IMR-90 (cell line): ENCODE data around the gene ZNF618. TPM values are rescaled to one million over a fixed set of nuclear protein-coding genes. Genes with fewer than 3 reads are reported as not detected.

Experiments
- ATAC-seq: fragments of 200-7000 bp; cut with Tn5 transposase; 2 replicates; pipeline ENCODE4 v1.9.1; 2020; ENCODE audit warnings: low read depth, mild to moderate bottlenecking, moderate library complexity
- BruUV-seq: library from RNA; stranded (reverse); fragments of 400-500 nt; replicated peaks from 2 replicates; lab custom pipeline; 2021; lab: Mats Ljungman, UMichigan
- CTCF ChIA-PET: fragments of 300-600 bp; formaldehyde crosslinking; extraction: SDS; loops from one replicate; lab custom pipeline; 2021; ENCODE audit warnings: antibody characterized with exemption; lab: Yijun Ruan, JAX
- POLR2A ChIA-PET: fragments of 300-600 bp; sonication (Branson Sonifier 250); formaldehyde crosslinking; loops from one replicate; lab custom pipeline; 2022; ENCODE audit warnings: antibody characterized with exemption; ENCODE audit not compliant: unreplicated experiment; lab: Charles Lee
- DNase-seq: peaks from one replicate; pipeline ENCODE4 v3.0.0; 2013
- H2AFZ ChIP-seq: replicated peaks from 2 replicates; pipeline ENCODE3; 2013; ENCODE audit warnings: low read length, mild to moderate bottlenecking; ENCODE audit not compliant: poor library complexity
- H2AK5ac ChIP-seq: 2 replicates; pipeline ENCODE4 v1.6.1; 2013; ENCODE audit warnings: low read depth, low read length, inconsistent platforms
- H2AK9ac ChIP-seq: replicated peaks from 2 replicates; pipeline ENCODE3; 2013; ENCODE audit warnings: mild to moderate bottlenecking, low read depth, low read length, moderate library complexity; ENCODE audit not compliant: poor library complexity
- H2BK120ac ChIP-seq: 2 replicates; pipeline ENCODE4 v1.6.1; 2013; ENCODE audit warnings: low read depth, low read length, inconsistent platforms
- H2BK15ac ChIP-seq: 3 replicates; pipeline ENCODE4 v1.6.1; 2013; ENCODE audit warnings: low read depth, low read length, inconsistent platforms
- H2BK20ac ChIP-seq: 2 replicates; pipeline ENCODE4 v1.6.1; 2013; ENCODE audit warnings: low read depth, mild to moderate bottlenecking, inconsistent platforms, low read length, moderate library complexity
- H2BK5ac ChIP-seq: 2 replicates; pipeline ENCODE4 v1.6.1; 2013; ENCODE audit warnings: mild to moderate bottlenecking, low read depth, low read length, inconsistent platforms; ENCODE audit not compliant: poor library complexity, severe bottlenecking
- H3K14ac ChIP-seq: replicated peaks from 2 replicates; pipeline ENCODE4 v1.6.1; 2013; ENCODE audit warnings: low read depth, low read length, inconsistent platforms
- H3K18ac ChIP-seq: 2 replicates; pipeline ENCODE4 v1.6.1; 2013; ENCODE audit warnings: low read depth, low read length, control low read depth
- H3K23ac ChIP-seq: 2 replicates; pipeline ENCODE4 v1.6.1; 2013; ENCODE audit warnings: low read depth, low read length, inconsistent platforms
- H3K27ac ChIP-seq: 2 replicates; pipeline ENCODE4 v1.5.1; 2013; ENCODE audit warnings: mild to moderate bottlenecking, control low read depth, low read length; ENCODE audit not compliant: insufficient read depth
- H3K27me3 ChIP-seq: 2 replicates; pipeline ENCODE4 v1.6.1; 2013; ENCODE audit warnings: low read length; ENCODE audit not compliant: control insufficient read depth, insufficient read depth
- H3K36me3 ChIP-seq: 2 replicates; pipeline ENCODE4 v1.6.1; 2013; ENCODE audit warnings: low read length, mixed read lengths; ENCODE audit not compliant: control insufficient read depth, insufficient read depth
- H3K4ac ChIP-seq: 2 replicates; pipeline ENCODE4 v1.6.1; 2013; ENCODE audit warnings: low read depth, low read length, inconsistent platforms
- H3K4me1 ChIP-seq: 2 replicates; pipeline ENCODE4 v1.6.1; 2013; ENCODE audit warnings: low read length, mixed read lengths; ENCODE audit not compliant: control insufficient read depth, insufficient read depth
- H3K4me2 ChIP-seq: 2 replicates; pipeline ENCODE4 v1.6.1; 2013; ENCODE audit warnings: low read depth, mild to moderate bottlenecking, control low read depth, low read length, moderate library complexity
- H3K4me3 ChIP-seq: 2 replicates; pipeline ENCODE4 v1.5.1; 2013; ENCODE audit warnings: low read depth, mild to moderate bottlenecking, control low read depth, low read length, moderate library complexity; ENCODE audit not compliant: insufficient read depth
- H3K56ac ChIP-seq: 2 replicates; pipeline ENCODE4 v1.6.1; 2013; ENCODE audit warnings: low read length, inconsistent platforms; ENCODE audit not compliant: insufficient read depth; ENCODE audit errors: extremely low read depth
- H3K79me1 ChIP-seq, 2 experiments: 2 replicates each; pipeline ENCODE4 v1.6.1; 2013; ENCODE audit warnings: low read length in 2 of 2, inconsistent platforms in 1 of 2, low read depth in 1 of 2
- H3K9ac ChIP-seq: 2 replicates; pipeline ENCODE4 v1.6.1; 2013; ENCODE audit warnings: low read depth, low read length, control low read depth
- H3K9me1 ChIP-seq: 2 replicates; pipeline ENCODE4 v1.6.1; 2013; ENCODE audit warnings: low read length, inconsistent platforms; ENCODE audit not compliant: insufficient read depth
- H3K9me3 ChIP-seq: 2 replicates; pipeline ENCODE4 v1.6.1; 2013; ENCODE audit warnings: low read length; ENCODE audit not compliant: control insufficient read depth, insufficient read depth
- H4K20me1 ChIP-seq: 2 replicates; pipeline ENCODE4 v1.6.1; 2013; ENCODE audit warnings: low read length, inconsistent platforms; ENCODE audit not compliant: insufficient read depth
- H4K5ac ChIP-seq: 2 replicates; pipeline ENCODE4 v1.6.1; 2013; ENCODE audit warnings: mild to moderate bottlenecking, low read depth, low read length, control low read depth
- H4K8ac ChIP-seq, 2 experiments: 2 replicates each; pipeline ENCODE4 v1.6.1; 2013; ENCODE audit warnings: low read depth in 2 of 2, low read length in 2 of 2, control low read depth in 1 of 2, inconsistent platforms in 1 of 2
- H4K91ac ChIP-seq: 2 replicates; pipeline ENCODE4 v1.6.1; 2013; ENCODE audit warnings: low read depth, low read length, inconsistent platforms; ENCODE audit not compliant: insufficient read depth
- BHLHE40 ChIP-seq: fragments of 150-350 bp; IDR thresholded peaks from 2 replicates; pipeline ENCODE4 v1.6.1; 2016; ENCODE audit warnings: mild to moderate bottlenecking, low read depth, low read length
- CEBPB ChIP-seq: IDR thresholded peaks from 2 replicates; pipeline ENCODE4 v1.6.1; 2012; ENCODE audit warnings: low read depth, low read length, improper control_type of control experiment
- CHD1 ChIP-seq: IDR thresholded peaks from 2 replicates; pipeline ENCODE4 v1.6.1; 2012; ENCODE audit warnings: low read depth, low read length, improper control_type of control experiment
- CTCF ChIP-seq: conservative IDR thresholded peaks from 2 replicates; pipeline ENCODE4 v1.5.1; 2012; ENCODE audit warnings: mild to moderate bottlenecking, low read depth, low read length, improper control_type of control experiment
- ELK1 ChIP-seq: fragments of 150-350 bp; IDR thresholded peaks from 2 replicates; pipeline ENCODE4 v1.6.1; 2016; ENCODE audit warnings: low read depth, mild to moderate bottlenecking, low read length, moderate library complexity, borderline replicate concordance
- FOS ChIP-seq: fragments of 150-350 bp; IDR thresholded peaks from 2 replicates; pipeline ENCODE4 v1.6.1; 2016; ENCODE audit warnings: low read depth, low read length
- MAFK ChIP-seq: IDR thresholded peaks from 2 replicates; pipeline ENCODE4 v1.6.1; 2012; ENCODE audit warnings: low read depth, low read length, improper control_type of control experiment
- MAZ ChIP-seq: IDR thresholded peaks from 2 replicates; pipeline ENCODE4 v1.6.1; 2012; ENCODE audit warnings: low read depth, mild to moderate bottlenecking, low read length, improper control_type of control experiment, moderate library complexity, borderline replicate concordance
- MXI1 ChIP-seq: IDR thresholded peaks from 2 replicates; pipeline ENCODE4 v1.6.1; 2012; ENCODE audit warnings: low read depth, mild to moderate bottlenecking, low read length, moderate library complexity, borderline replicate concordance
- NFE2L2 ChIP-seq: fragments of 150-350 bp; IDR thresholded peaks from 2 replicates; pipeline ENCODE4 v1.6.1; 2016; ENCODE audit warnings: low read depth, mild to moderate bottlenecking, low read length
- POLR2A ChIP-seq: IDR thresholded peaks from 2 replicates; pipeline ENCODE4 v1.6.1; 2012; ENCODE audit warnings: mild to moderate bottlenecking, low read depth, low read length
- RAD21 ChIP-seq: IDR thresholded peaks from 2 replicates; pipeline ENCODE4 v1.6.1; 2012; ENCODE audit warnings: low read length, improper control_type of control experiment
- RCOR1 ChIP-seq: IDR thresholded peaks from 2 replicates; pipeline ENCODE4 v1.6.1; 2012; ENCODE audit warnings: mild to moderate bottlenecking, low read length, improper control_type of control experiment; ENCODE audit not compliant: insufficient replicate concordance
- RFX5 ChIP-seq: IDR thresholded peaks from 2 replicates; pipeline ENCODE4 v1.8.0; 2012; ENCODE audit warnings: low read depth, mild to moderate bottlenecking, low read length, moderate library complexity
- SMC3 ChIP-seq: fragments of 150-350 bp; IDR thresholded peaks from 2 replicates; pipeline ENCODE4 v1.6.1; 2016; ENCODE audit warnings: low read depth, mild to moderate bottlenecking, antibody characterized with exemption, low read length, moderate library complexity
- WGBS, 2 experiments: methylation state at CpG; one replicate each; pipeline versions ENCODE4 v1.1.5 to v1.1.7; 2013; ENCODE audit warnings: missing lambda C conversion rate in 2 of 2; ENCODE audit not compliant: insufficient read length in 1 of 2; ENCODE audit errors: extremely low coverage in 2 of 2; 5-methylcytosine and 5-hydroxymethylcytosine counted together
- dilution Hi-C: fragments of 300-500 bp; cut with HindIII; formaldehyde crosslinking; loops from one replicate; pipeline ENCODE4 v1.14.3; 2018; ENCODE audit warnings: low sequenced_read_pairs; ENCODE audit not compliant: unreplicated experiment
- in situ Hi-C: fragments of 300-500 bp; cut with MboI; formaldehyde crosslinking; loops from 3 replicates; pipeline ENCODE4 v1.14.3; 2019; ENCODE audit warnings: low sequenced_read_pairs, inconsistent platforms, mixed read lengths
- intact Hi-C: fragments of 100-400 bp; cut with micrococcal nuclease; formaldehyde crosslinking; loops from 2 replicates; pipeline ENCODE4 v1.10.0; 2022
- polyA plus RNA-seq, 3 experiments: library from polyadenylated mRNA; depleted of rRNA; stranded (reverse); fragments of >200 nt; gene quantifications; 2 replicates each; pipeline ENCODE4 v1.2.3, GENCODE V29; 2012; ENCODE audit warnings: low replicate concordance in 1 of 3
- total RNA-seq: library from RNA; depleted of rRNA; stranded (reverse); fragments of >200 nt; gene quantifications from 2 replicates; pipeline ENCODE4 v1.2.3, GENCODE V29; 2012
- TF ChIP-seq, protein P1 (sequence below): fragments of 150-350 bp; IDR thresholded peaks from 2 replicates; pipeline ENCODE4 v1.6.1; 2017; ENCODE audit warnings: mild to moderate bottlenecking, antibody characterized with exemption, low read length, low read depth

The ZNF618 gene
- total and polyA plus RNA-seq, 2 of the 4 experiments (the other 2 are of a cell fraction), result 8.2 to 9.4 TPM

DNA sequence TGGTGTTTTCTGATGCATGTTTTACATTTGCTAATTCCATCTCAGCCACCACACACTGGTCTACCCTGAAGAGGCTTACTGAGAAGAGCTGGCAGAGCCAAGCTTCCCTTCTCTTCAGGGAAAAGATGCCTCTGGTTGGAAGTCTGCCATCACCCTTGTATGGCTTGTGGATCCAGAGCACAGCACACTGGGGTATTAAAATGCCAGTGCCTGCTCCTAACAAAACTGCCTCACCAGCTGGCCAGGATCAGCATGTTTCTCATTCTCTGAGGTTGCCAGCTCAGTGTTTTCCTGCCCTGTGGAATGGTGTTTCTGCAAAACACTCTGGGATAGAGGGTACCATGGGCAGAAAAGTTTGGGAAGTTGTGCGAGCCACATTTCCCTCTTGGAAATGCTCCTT, 31.6 kb upstream of the ZNF618 start:
- no peaks in the 10 kb centered on the region for H3K36me3 ChIP-seq
- BruUV-seq, result no TSS peak
- ChIA-PET POLR2A (no interaction called here), CTCF (no interaction called here)
- no CpG with 5 or more reads among the region's 1 CpG for WGBS, 2 experiments
- no peak overlapping the region for H2BK120ac ChIP-seq
- TF ChIP-seq MAFK (no peak), CHD1 (no peak), BHLHE40 (no peak), CTCF (no peak), SMC3 (no peak), RAD21 (no peak), POLR2A (no peak), FOS (no peak), CEBPB (no peak), MXI1 (no peak), NFE2L2 (no peak), ELK1 (no peak), RFX5 (no peak), MAZ (no peak), RCOR1 (no peak)
- TF ChIP-seq, protein P1, sequence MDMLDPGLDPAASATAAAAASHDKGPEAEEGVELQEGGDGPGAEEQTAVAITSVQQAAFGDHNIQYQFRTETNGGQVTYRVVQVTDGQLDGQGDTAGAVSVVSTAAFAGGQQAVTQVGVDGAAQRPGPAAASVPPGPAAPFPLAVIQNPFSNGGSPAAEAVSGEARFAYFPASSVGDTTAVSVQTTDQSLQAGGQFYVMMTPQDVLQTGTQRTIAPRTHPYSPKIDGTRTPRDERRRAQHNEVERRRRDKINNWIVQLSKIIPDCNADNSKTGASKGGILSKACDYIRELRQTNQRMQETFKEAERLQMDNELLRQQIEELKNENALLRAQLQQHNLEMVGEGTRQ, result no peak
- H3K79me1 ChIP-seq, result no peaks in the 10 kb centered on the region
- no peak overlapping the region for H2BK5ac ChIP-seq
- no peak overlapping the region for H3K4me3 ChIP-seq
- ATAC-seq (no peak), DNase-seq (no peak)
- no peak overlapping the region for H4K5ac ChIP-seq
- no peak overlapping the region for H2AK9ac ChIP-seq
- no peak overlapping the region for H3K27ac ChIP-seq
- no peak overlapping the region for H3K4me2 ChIP-seq
- no peaks in the 10 kb centered on the region for H3K9me1 ChIP-seq
- no peaks in the 10 kb centered on the region for H3K4me1 ChIP-seq
- intact Hi-C loops, result no loop called here
- no peaks in the 10 kb centered on the region for H3K9me3 ChIP-seq
- H3K9ac ChIP-seq, result no peak overlapping the region
- no peak overlapping the region for H4K91ac ChIP-seq
- peaks cover 9% of the 10 kb centered on the region for H3K27me3 ChIP-seq
- H2AFZ ChIP-seq, result no peak overlapping the region
- dilution Hi-C loops, result no loop called here
- H2AK5ac ChIP-seq, result no peak overlapping the region
- no peak overlapping the region for H4K8ac ChIP-seq
- H2BK20ac ChIP-seq, result no peak overlapping the region
- H2BK15ac ChIP-seq, result no peak overlapping the region
- H3K4ac ChIP-seq, result no peak overlapping the region
- no peak overlapping the region for H3K14ac ChIP-seq
- no peak overlapping the region for H3K23ac ChIP-seq
- H3K18ac ChIP-seq, result no peak overlapping the region
- in situ Hi-C loops, result no loop called here
- no peaks in the 10 kb centered on the region for H4K20me1 ChIP-seq
- H3K56ac ChIP-seq, result no peak overlapping the region
